Measurements from ENCODE around the gene NUP93. TPM values are rescaled to one million over a fixed set of nuclear protein-coding genes. Genes with fewer than 3 reads are reported as not detected.

NUP93 gene
- total RNA-seq, 2 donors from 2014 or later: 38.8 to 73.3 TPM

DNA sequence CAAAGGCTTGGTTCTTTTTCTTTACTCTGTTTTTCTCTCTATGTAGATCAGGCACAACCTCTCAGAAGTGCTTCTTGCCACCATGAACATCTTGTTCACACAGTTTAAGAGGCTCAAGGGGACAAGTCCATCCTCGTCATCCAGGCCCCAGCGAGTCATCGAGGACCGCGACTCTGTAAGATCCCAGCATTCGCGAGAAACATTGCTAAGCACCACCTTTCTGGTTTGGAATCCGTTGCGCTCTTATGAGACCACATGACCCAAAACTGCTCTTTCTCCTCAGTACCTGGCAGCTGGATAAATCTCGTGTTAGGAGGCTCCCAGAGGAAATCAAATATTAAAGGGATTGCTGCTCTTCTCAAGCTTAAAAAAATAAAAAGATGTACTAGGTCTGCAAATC, 111.7 kb downstream of the NUP93 start:
- H3K36me3 ChIP-seq: no peaks in the 10 kb centered on the region
- DNase-seq (ENCODE audit: low spot score): no peak
- intact Hi-C loops (cut with DNase I): no loop called here
- no peaks in the 10 kb centered on the region for H3K27me3 ChIP-seq (replicated peaks; ENCODE audit: insufficient read depth)
- 93% methylated on average over 10 of the region's 10 CpGs for WGBS
- no peak overlapping the region for H3K27ac ChIP-seq
- no peaks in the 10 kb centered on the region for H3K9me3 ChIP-seq
- no peak overlapping the region for H3K4me3 ChIP-seq
- no peaks in the 10 kb centered on the region for H3K4me1 ChIP-seq (replicated peaks)
- no peak for TF ChIP-seq POLR2AphosphoS5 (IDR thresholded peaks at IDR 0.05)
- no peak for TF ChIP-seq POLR2A (IDR thresholded peaks at IDR 0.05)
- TF ChIP-seq, protein P1, sequence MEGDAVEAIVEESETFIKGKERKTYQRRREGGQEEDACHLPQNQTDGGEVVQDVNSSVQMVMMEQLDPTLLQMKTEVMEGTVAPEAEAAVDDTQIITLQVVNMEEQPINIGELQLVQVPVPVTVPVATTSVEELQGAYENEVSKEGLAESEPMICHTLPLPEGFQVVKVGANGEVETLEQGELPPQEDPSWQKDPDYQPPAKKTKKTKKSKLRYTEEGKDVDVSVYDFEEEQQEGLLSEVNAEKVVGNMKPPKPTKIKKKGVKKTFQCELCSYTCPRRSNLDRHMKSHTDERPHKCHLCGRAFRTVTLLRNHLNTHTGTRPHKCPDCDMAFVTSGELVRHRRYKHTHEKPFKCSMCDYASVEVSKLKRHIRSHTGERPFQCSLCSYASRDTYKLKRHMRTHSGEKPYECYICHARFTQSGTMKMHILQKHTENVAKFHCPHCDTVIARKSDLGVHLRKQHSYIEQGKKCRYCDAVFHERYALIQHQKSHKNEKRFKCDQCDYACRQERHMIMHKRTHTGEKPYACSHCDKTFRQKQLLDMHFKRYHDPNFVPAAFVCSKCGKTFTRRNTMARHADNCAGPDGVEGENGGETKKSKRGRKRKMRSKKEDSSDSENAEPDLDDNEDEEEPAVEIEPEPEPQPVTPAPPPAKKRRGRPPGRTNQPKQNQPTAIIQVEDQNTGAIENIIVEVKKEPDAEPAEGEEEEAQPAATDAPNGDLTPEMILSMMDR (IDR thresholded peaks at IDR 0.05): no peak

DNA sequence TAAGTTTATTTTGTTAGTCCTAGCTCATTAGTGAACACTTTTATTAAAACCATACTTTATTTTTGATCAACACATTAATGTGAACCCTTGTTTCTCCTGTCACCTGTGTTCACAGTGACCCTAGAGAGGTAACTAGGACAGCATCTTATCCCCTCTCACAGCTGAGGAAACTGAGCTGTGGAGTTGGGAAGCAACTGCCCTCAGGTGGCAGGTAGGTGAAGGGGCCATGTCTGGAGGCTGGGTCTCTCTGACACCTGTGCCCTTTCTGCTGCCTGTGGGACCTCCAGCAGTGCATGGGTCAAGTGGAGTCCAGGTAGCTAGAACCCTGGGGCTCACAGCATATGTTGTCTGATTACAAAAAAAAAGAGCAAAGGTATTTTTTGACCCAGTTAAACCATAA, 112.2 kb downstream of the NUP93 start:
- TF ChIP-seq, protein P1 (IDR thresholded peaks at IDR 0.05): no peak
- no peak for TF ChIP-seq POLR2AphosphoS5 (IDR thresholded peaks at IDR 0.05)
- no peak for DNase-seq (ENCODE audit: low spot score)
- Histone ChIP-seq H3K9me3 (no peaks in the 10 kb centered on the region), H3K36me3 (no peaks in the 10 kb centered on the region), H3K27me3 (replicated peaks; ENCODE audit: insufficient read depth) (no peaks in the 10 kb centered on the region), H3K4me3 (no peak overlapping the region), H3K4me1 (replicated peaks) (no peaks in the 10 kb centered on the region), H3K27ac (no peak overlapping the region)
- intact Hi-C loops (cut with DNase I): no loop called here

DNA sequence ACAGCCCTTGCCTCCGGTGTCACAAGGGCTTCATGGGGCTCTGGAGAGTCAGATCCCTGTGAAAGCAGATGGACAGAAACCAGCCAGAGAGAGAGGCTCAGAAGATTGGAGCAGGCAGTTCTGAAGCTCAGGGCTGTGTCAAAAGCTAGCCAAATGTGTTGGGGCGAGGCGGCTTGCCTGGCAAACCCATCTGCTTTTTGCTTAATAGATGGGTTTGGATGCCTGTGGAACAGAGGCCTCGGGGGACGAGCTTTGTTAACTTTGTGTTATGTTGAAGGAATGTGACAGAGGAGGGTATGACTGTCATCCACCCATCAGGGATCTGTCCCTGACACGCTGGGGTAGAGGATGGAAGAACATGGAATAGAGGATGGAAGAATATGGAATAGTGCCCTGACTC, 114.1 kb downstream of the NUP93 start:
- intact Hi-C loops (cut with DNase I): no loop called here
- 93% methylated on average over 6 of the region's 6 CpGs for WGBS
- H3K27ac ChIP-seq: no peak overlapping the region
- H3K36me3 ChIP-seq: no peaks in the 10 kb centered on the region
- DNase-seq (ENCODE audit: low spot score): no peak
- H3K9me3 ChIP-seq: no peaks in the 10 kb centered on the region
- H3K4me1 ChIP-seq (replicated peaks): no peaks in the 10 kb centered on the region
- TF ChIP-seq POLR2A (IDR thresholded peaks at IDR 0.05) (no peak), POLR2AphosphoS5 (IDR thresholded peaks at IDR 0.05) (no peak)
- TF ChIP-seq, protein P1 (IDR thresholded peaks at IDR 0.05): no peak
- H3K4me3 ChIP-seq: no peak overlapping the region
- no peaks in the 10 kb centered on the region for H3K27me3 ChIP-seq (replicated peaks; ENCODE audit: insufficient read depth)

DNA sequence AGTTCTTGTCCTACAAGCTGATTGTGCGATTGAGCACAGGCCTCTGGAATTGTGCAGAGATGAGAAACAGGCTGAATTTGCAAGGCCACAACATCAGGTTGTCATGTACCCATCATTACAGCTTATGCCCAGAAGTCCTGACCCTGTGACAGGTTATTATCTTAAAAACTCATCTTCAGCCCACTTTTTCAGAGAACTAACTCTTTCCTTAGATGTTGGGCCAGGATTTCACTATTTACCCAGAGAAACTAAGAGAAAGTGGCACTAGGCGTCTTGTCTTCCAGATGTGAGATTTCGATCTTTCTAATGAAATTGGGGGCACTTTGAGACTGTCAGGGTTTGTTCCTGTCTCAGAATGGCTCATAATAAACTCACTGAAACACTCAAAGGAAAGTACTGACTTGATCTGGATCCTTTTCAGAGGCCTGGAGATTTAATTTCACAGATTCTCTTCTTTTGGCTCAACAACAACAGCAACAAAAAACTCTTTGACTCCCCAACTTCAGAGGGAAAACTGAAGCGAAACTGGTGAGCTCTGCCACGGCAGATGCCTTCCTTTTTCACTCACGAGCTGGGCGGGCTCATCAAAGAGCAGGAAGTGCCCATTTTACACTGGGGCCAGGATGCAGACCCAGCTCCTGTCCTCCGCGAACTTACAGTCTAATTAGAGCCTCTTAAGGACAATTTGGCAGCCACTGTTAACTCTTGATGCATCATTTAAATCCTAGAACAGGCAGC, 117.4 kb downstream of the NUP93 start:
- Histone ChIP-seq H3K4me1 (replicated peaks) (no peaks in the 10 kb centered on the region), H3K9me3 (no peaks in the 10 kb centered on the region), H3K4me3 (no peak overlapping the region), H3K27ac (peak overlapping the region in 1 of 2 donors; percentile 24), H3K27me3 (replicated peaks; ENCODE audit: insufficient read depth) (no peaks in the 10 kb centered on the region), H3K36me3 (no peaks in the 10 kb centered on the region)
- 22% methylated on average over 9 of the region's 9 CpGs for WGBS
- intact Hi-C loops (cut with DNase I): no loop called here
- TF ChIP-seq POLR2A (IDR thresholded peaks at IDR 0.05) (no peak), POLR2AphosphoS5 (IDR thresholded peaks at IDR 0.05) (no peak)
- TF ChIP-seq, protein P1 (IDR thresholded peaks at IDR 0.05): no peak
- no peak for DNase-seq (ENCODE audit: low spot score)

Measured in prostate gland (tissue), 2 donors.